HUES48 (cell line): ENCODE results near the gene RWDD1.

Experiments
- H3K27ac ChIP-seq: one replicate; pipeline ENCODE4 v1.7.0; 2013; ENCODE audit warnings: low read depth, low read length, inconsistent platforms
- H3K27me3 ChIP-seq: 2 replicates; pipeline ENCODE4 v1.6.1; 2013; ENCODE audit warnings: mild to moderate bottlenecking, low read length; ENCODE audit not compliant: control insufficient read depth, insufficient read depth
- H3K36me3 ChIP-seq: 2 replicates; pipeline ENCODE4 v1.6.1; 2013; ENCODE audit warnings: low read length; ENCODE audit not compliant: control insufficient read depth, insufficient read depth
- H3K4me1 ChIP-seq: 2 replicates; pipeline ENCODE4 v1.6.1; 2013; ENCODE audit warnings: mild to moderate bottlenecking, low read length; ENCODE audit not compliant: control insufficient read depth, insufficient read depth
- H3K4me3 ChIP-seq: 2 replicates; pipeline ENCODE4 v1.5.1; 2013; ENCODE audit warnings: mild to moderate bottlenecking, low read depth, low read length
- H3K9ac ChIP-seq: 2 replicates; pipeline ENCODE4 v1.6.1; 2013; ENCODE audit warnings: mild to moderate bottlenecking, low read depth, low read length, moderate library complexity
- H3K9me3 ChIP-seq: 2 replicates; pipeline ENCODE4 v1.6.1; 2013; ENCODE audit warnings: low read length; ENCODE audit not compliant: control insufficient read depth, insufficient read depth

RWDD1 gene

GRCh38 chr6:116536216-116536621, 35.1 kb upstream of the RWDD1 start:
- Histone ChIP-seq H3K36me3 (no peaks in the 10 kb centered on the region), H3K9me3 (no peaks in the 10 kb centered on the region), H3K4me1 (peaks cover 19% of the 10 kb centered on the region), H3K27ac (no peak overlapping the region), H3K27me3 (no peaks in the 10 kb centered on the region), H3K9ac (no peak overlapping the region), H3K4me3 (no peak overlapping the region)

GRCh38 chr6:116542426-116542825, 28.9 kb upstream of the RWDD1 start:
- no peak overlapping the region for H3K4me3 ChIP-seq
- no peaks in the 10 kb centered on the region for H3K27me3 ChIP-seq
- no peak overlapping the region for H3K9ac ChIP-seq
- peaks cover 2% of the 10 kb centered on the region; the same call in 1 of the 2 replicates for H3K4me1 ChIP-seq
- H3K27ac ChIP-seq = no peak overlapping the region
- no peaks in the 10 kb centered on the region for H3K9me3 ChIP-seq
- no peaks in the 10 kb centered on the region for H3K36me3 ChIP-seq

- Histone ChIP-seq H3K9me3 (no peaks in the 10 kb centered on the region), H3K27ac (no peak overlapping the region)
Observed at GRCh38 chr6:116543149-116543548, 28.2 kb upstream of the RWDD1 start.

GRCh38 chr6:116545651-116546050, 25.7 kb upstream of the RWDD1 start, which contains the start of gene TRAPPC3L:
Gene TRAPPC3L (minus strand): TSS chr6:116545684. CDS start chr6:116545514, 170 bp downstream.
- Histone ChIP-seq H3K4me1 (peaks cover 3% of the 10 kb centered on the region; the same call in 1 of the 2 replicates), H3K4me3 (no peak within 1 kb of the TSS), H3K9me3 (no peaks in the 10 kb centered on the region), H3K36me3 (no peaks in the 10 kb centered on the region), H3K27ac (no peak within 1 kb of the TSS), H3K27me3 (no peaks in the 10 kb centered on the region), H3K9ac (no peak within 1 kb of the TSS)

More at GRCh38 chr6:116543149-116543548, 28.2 kb upstream of the RWDD1 start:
- Histone ChIP-seq H3K27me3 (no peaks in the 10 kb centered on the region), H3K4me3 (no peak overlapping the region), H3K36me3 (no peaks in the 10 kb centered on the region), H3K4me1 (peaks cover 3% of the 10 kb centered on the region; the same call in 1 of the 2 replicates), H3K9ac (no peak overlapping the region)

DNA sequence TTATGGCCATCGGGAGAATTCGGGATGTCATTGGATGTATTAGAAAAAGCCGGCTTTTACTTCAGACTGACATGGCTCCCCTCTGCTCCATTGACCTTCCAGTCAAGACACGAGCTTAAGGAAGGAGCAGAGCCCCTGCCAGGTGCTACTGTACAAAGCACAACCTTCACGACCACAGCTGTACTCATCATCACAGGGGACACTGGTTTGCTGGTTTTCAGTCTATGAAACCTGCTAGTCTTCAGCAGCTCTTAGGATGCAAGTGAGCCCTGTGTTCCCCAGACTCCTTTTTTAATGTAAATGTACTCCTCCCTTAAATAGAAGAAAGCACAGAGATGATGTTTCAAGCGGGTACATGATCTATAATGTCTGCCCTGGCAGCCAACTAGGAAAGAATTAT, 23.9 kb upstream of the RWDD1 start:
- H3K27me3 ChIP-seq = no peaks in the 10 kb centered on the region
- peaks cover 3% of the 10 kb centered on the region; the same call in 1 of the 2 replicates for H3K4me1 ChIP-seq
- no peaks in the 10 kb centered on the region for H3K36me3 ChIP-seq
- H3K4me3 ChIP-seq = no peak overlapping the region
- no peak overlapping the region for H3K9ac ChIP-seq
- no peaks in the 10 kb centered on the region for H3K9me3 ChIP-seq
- no peak overlapping the region for H3K27ac ChIP-seq

DNA sequence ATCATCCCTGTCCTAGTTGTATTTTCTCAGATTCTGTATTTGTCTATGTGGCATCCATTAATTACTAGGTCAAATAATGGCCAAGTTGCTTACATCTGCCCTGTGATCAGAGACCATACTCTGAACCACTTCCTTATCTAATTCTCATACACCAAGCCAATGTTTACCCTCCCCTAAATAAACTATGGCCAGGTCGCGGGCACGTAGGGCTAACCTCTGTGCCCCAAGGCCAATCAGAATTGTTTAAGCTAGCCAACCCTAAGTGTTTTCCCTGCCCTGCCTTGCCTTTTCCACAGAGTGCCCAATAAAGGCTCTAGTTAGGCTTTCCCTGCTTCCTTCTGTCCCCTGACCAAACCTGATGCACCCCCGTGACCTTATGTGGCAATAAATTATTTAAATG, 20.5 kb upstream of the RWDD1 start:
- H3K27me3 ChIP-seq = no peaks in the 10 kb centered on the region
- H3K9me3 ChIP-seq = no peaks in the 10 kb centered on the region
- H3K4me3 ChIP-seq = no peak overlapping the region
- no peaks in the 10 kb centered on the region for H3K36me3 ChIP-seq
- no peak overlapping the region for H3K27ac ChIP-seq
- H3K9ac ChIP-seq = no peak overlapping the region
- peaks cover 3% of the 10 kb centered on the region; the same call in 1 of the 2 replicates for H3K4me1 ChIP-seq

DNA sequence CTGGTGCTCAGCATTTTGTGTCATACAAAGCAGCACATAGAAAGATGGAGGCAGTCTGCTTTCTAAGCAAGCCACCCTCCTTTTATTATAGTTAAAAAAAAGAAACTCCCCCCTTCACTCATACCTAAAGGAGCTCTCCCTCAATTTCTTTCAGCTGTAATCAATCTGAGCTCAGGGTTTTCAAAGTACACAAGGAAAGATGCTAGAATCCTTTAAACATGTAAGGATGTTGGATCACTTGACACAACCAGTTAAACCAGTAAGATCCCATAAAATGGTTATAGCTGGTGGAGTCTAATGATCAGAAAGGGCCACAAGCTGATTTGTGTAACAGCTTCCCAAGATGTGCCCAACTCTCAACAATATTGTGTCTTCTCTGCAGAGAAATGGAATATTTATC, 17.9 kb upstream of the RWDD1 start, which contains the start of gene CALHM4:
Gene CALHM4, plus strand, starts transcription at position 301 of the 400 bp plus-strand sequence. Its CDS starts 43 bp downstream, at position 344.
- H3K27me3 ChIP-seq = no peaks in the 10 kb centered on the region
- no peaks in the 10 kb centered on the region for H3K36me3 ChIP-seq
- no peak within 1 kb of the TSS for H3K4me3 ChIP-seq
- H3K9me3 ChIP-seq = no peaks in the 10 kb centered on the region
- H3K27ac ChIP-seq = no peak within 1 kb of the TSS
- no peak within 1 kb of the TSS for H3K9ac ChIP-seq
- no peaks in the 10 kb centered on the region for H3K4me1 ChIP-seq

GRCh38 chr6:116556065-116556464, 15.2 kb upstream of the RWDD1 start:
- Histone ChIP-seq H3K4me1 (no peaks in the 10 kb centered on the region), H3K27ac (no peak overlapping the region), H3K9ac (no peak overlapping the region), H3K27me3 (no peaks in the 10 kb centered on the region), H3K9me3 (no peaks in the 10 kb centered on the region), H3K36me3 (no peaks in the 10 kb centered on the region), H3K4me3 (no peak overlapping the region)

DNA sequence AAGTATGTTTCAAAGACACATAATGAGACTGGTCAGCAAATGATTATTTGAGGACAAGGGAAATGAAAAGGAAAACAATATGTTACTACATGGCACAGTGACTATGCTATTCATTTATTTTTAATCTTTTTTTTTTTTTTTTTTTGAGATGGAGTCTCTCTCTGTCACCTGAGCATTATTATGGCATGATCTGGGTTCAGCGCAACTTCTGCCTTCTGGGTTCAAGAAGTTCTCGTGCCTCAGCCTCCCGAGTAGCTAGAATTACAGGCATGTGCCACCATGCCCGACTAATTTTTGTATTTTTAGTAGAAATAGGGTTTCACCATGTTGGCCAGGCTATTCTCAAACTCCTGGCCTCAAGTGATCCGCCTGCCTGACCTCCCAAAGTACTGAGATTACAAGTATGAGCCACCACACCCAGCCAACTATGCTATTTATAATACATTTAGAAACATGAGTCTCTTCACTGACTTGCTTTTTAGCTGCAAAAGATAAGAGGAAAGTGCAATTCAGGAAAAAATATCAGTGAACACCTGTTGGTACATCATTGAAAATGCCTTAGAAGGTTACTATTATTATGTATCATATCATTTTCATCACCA, 14.4 kb upstream of the RWDD1 start:
- Histone ChIP-seq H3K36me3 (no peaks in the 10 kb centered on the region), H3K9me3 (no peaks in the 10 kb centered on the region), H3K4me1 (no peaks in the 10 kb centered on the region), H3K4me3 (no peak overlapping the region), H3K9ac (no peak overlapping the region), H3K27me3 (no peaks in the 10 kb centered on the region), H3K27ac (no peak overlapping the region)

DNA sequence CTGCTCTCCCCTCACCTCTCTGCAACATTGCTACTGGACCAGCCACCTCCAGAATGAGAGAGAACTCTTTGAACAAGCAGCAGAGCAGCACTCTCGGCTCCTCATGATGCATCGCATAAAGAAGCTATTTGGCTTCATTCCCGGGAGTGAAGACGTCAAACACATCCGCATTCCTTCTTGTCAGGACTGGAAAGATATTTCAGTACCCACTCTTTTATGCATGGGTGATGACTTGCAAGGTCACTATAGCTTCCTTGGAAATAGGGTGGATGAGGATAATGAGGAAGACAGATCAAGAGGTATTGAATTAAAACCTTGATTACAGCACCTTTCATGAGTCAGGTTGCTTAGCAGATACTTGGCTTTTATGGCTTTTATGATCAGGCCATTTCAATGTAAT, 13.4 kb upstream of the RWDD1 start:
- Histone ChIP-seq H3K27ac (no peak overlapping the region), H3K9me3 (no peaks in the 10 kb centered on the region), H3K4me1 (no peaks in the 10 kb centered on the region), H3K36me3 (no peaks in the 10 kb centered on the region), H3K4me3 (no peak overlapping the region), H3K27me3 (no peaks in the 10 kb centered on the region), H3K9ac (no peak overlapping the region)

GRCh38 chr6:116560130-116560529, 11.2 kb upstream of the RWDD1 start:
- Histone ChIP-seq H3K9me3 (no peaks in the 10 kb centered on the region), H3K27ac (no peak overlapping the region), H3K9ac (no peak overlapping the region), H3K36me3 (no peaks in the 10 kb centered on the region), H3K4me1 (no peaks in the 10 kb centered on the region), H3K4me3 (no peak overlapping the region), H3K27me3 (no peaks in the 10 kb centered on the region)
